ENCODE results near the gene MAP3K2. TPM values are rescaled to one million over a fixed set of nuclear protein-coding genes. Genes with fewer than 3 reads are reported as not detected.

Gene MAP3K2
- total RNA-seq, 4 donors from 2014 or later, result 52.7 to 96.2 (median 54.2) TPM

GRCh38 chr2:127320586-127321275, 67.0 kb downstream of the MAP3K2 start:
- Histone ChIP-seq H3K9me3 (peaks cover 0 to 12% (median 0%) of the 10 kb centered on the region in 3 donors), H3K27ac (no peak overlapping the region), H3K27me3 (no peaks in the 10 kb centered on the region), H3K36me3 (peaks cover 7 to 94% of the 10 kb centered on the region in 2 donors), H3K4me1 (peaks cover 0 to 11% (median 0%) of the 10 kb centered on the region in 3 donors), H3K4me3 (no peak overlapping the region)
- WGBS, 2 donors (ENCODE audit: low coverage in 1 of 2), result 89 to 100% methylated on average over 1 of the region's 1 CpG
- no peak for ATAC-seq
- TF ChIP-seq POLR2A (IDR thresholded peaks at IDR 0.05) (no peak), POLR2AphosphoS5 (IDR thresholded peaks at IDR 0.05) (no peak)

DNA sequence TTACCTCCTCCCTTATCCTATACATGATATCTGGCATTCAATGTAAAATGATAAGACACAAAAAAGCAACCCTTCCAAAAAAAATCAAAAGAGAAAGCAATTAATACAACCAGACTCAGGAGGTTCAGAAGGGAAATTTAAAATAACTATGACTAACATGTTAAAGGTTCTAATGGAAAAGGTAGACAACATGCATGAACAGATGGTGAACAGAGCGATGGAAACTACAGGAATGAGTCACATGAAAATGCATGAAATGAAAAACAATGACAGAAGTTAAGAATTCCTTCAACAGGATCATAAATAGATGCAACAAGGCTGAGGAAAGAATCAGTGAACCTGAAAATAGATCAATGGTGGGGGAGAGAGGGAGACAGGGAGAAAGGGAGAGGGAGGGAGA, 67.7 kb downstream of the MAP3K2 start:
- WGBS, 2 donors (ENCODE audit: low coverage in 1 of 2), result 93 to 100% methylated on average over 1 of the region's 1 CpG
- ATAC-seq, result no peak
- Histone ChIP-seq H3K27ac (no peak overlapping the region), H3K36me3 (peaks cover 7 to 94% of the 10 kb centered on the region in 2 donors), H3K4me3 (no peak overlapping the region), H3K27me3 (no peaks in the 10 kb centered on the region), H3K4me1 (peaks cover 0 to 11% (median 0%) of the 10 kb centered on the region in 3 donors), H3K9me3 (peaks cover 0 to 12% (median 0%) of the 10 kb centered on the region in 3 donors)
- TF ChIP-seq POLR2A (IDR thresholded peaks at IDR 0.05) (no peak), CTCF (IDR thresholded peaks at IDR 0.05) (no peak), POLR2AphosphoS5 (IDR thresholded peaks at IDR 0.05) (no peak), EP300 (IDR thresholded peaks at IDR 0.05) (no peak)

DNA sequence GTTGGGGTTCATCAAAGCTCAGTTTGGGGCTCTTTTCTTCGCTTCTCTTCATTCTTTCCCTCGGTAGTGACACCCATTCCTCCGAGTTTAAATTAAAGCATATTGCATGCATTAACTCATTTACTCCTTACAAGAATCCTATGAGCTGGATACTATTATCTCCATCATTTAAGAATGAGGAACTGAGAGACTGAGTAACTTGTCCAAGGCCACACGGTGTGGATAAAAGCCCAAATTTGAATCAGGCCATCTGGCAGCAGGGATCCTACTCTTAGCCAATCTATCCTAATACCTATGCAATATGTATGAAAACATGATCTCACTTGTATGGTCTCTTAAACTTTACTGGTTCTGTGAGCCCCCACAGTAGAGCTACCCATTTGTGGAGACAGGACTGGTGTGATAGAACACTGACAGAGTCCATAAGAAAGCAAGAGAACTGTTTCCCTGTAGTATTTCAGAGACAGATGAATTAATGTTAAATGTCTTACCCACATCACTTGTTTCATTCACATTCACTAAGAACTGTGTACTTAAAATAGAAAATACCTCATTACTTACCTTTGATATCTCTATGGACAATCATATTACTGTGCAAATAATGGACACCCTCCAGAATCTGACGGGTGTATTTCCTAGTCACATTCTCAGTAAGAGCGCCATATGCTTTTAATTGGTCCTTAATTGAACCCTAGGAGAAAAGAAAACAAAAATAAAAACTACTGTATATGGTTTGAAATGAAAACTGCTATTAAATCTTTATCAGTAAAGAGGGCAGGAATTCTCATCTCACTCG, 73.4 kb downstream of the MAP3K2 start:
- 82 to 90% methylated on average over 5 to 7 of the region's 7 CpGs for WGBS, 2 donors (ENCODE audit: low coverage in 1 of 2)
- Histone ChIP-seq H3K27me3 (no peaks in the 10 kb centered on the region), H3K9me3 (no peaks in the 10 kb centered on the region), H3K27ac (no peak overlapping the region), H3K36me3 (peaks cover 10 to 98% of the 10 kb centered on the region in 2 donors), H3K4me1 (no peaks in the 10 kb centered on the region), H3K4me3 (no peak overlapping the region)
- TF ChIP-seq POLR2AphosphoS5 (IDR thresholded peaks at IDR 0.05), result no peak
- no peak for TF ChIP-seq EP300 (IDR thresholded peaks at IDR 0.05)
- TF ChIP-seq POLR2A (IDR thresholded peaks at IDR 0.05), result no peak
- TF ChIP-seq CTCF (IDR thresholded peaks at IDR 0.05), result no peak
- no peak for ATAC-seq

- H3K27me3 ChIP-seq, result no peaks in the 10 kb centered on the region
- 87 to 88% methylated on average over 3 of the region's 3 CpGs for WGBS, 2 donors (ENCODE audit: low coverage in 1 of 2)
- H3K27ac ChIP-seq, result no peak overlapping the region
- H3K4me1 ChIP-seq, result no peaks in the 10 kb centered on the region
- ATAC-seq, result no peak
- H3K4me3 ChIP-seq, result no peak overlapping the region
- H3K9me3 ChIP-seq, result no peaks in the 10 kb centered on the region
- peaks cover 10 to 94% of the 10 kb centered on the region in 2 donors for H3K36me3 ChIP-seq
- TF ChIP-seq CTCF (IDR thresholded peaks at IDR 0.05) (no peak), POLR2A (IDR thresholded peaks at IDR 0.05) (no peak), EP300 (IDR thresholded peaks at IDR 0.05) (no peak), POLR2AphosphoS5 (IDR thresholded peaks at IDR 0.05) (no peak)
Measured at GRCh38 chr2:127313406-127313805, 74.4 kb downstream of the MAP3K2 start.

GRCh38 chr2:127310980-127311379, 76.8 kb downstream of the MAP3K2 start:
- H3K27ac ChIP-seq, result no peak overlapping the region
- TF ChIP-seq POLR2AphosphoS5 (IDR thresholded peaks at IDR 0.05) (no peak), CTCF (IDR thresholded peaks at IDR 0.05) (no peak), POLR2A (IDR thresholded peaks at IDR 0.05) (no peak), EP300 (IDR thresholded peaks at IDR 0.05) (no peak)
- WGBS, 2 donors (ENCODE audit: low coverage in 1 of 2), result 84 to 89% methylated on average over 2 to 3 of the region's 3 CpGs
- no peaks in the 10 kb centered on the region for H3K9me3 ChIP-seq
- ATAC-seq, result no peak
- no peaks in the 10 kb centered on the region for H3K27me3 ChIP-seq
- peaks cover 3 to 94% of the 10 kb centered on the region in 2 donors for H3K36me3 ChIP-seq
- H3K4me3 ChIP-seq, result no peak overlapping the region
- no peaks in the 10 kb centered on the region for H3K4me1 ChIP-seq
